Heart right ventricle (tissue), 16 donors: Measurements from ENCODE around the gene SQOR. TPM values are rescaled to one million over a fixed set of nuclear protein-coding genes. Genes with fewer than 3 reads are reported as not detected.

Experiments used
- ATAC-seq, 8 donors: fragments of 200-7000 bp; cut with Tn5 transposase; one replicate each; pipeline ENCODE4 v1.9.1; 2020; ENCODE audit warnings: mild to moderate bottlenecking in 8 of 8, moderate library complexity in 8 of 8, moderate number of reproducible peaks in 1 of 8
- DNase-seq, 2 donors: peaks; one replicate each; pipeline ENCODE4 v3.0.0-alpha.2; 2020
- H3K27ac ChIP-seq, 10 donors: fragments of 200-600 bp; sonication (generic) in 2 of 10; one replicate each; pipeline versions ENCODE4 v1.5.0 to v1.8.0; 2020 to 2022; ENCODE audit warnings: mild to moderate bottlenecking in 3 of 10
- H3K27me3 ChIP-seq, 7 donors: fragments of 200-600 bp; one replicate each; pipeline ENCODE4 v1.8.0; 2021 to 2022; ENCODE audit warnings: mild to moderate bottlenecking in 2 of 7
- H3K36me3 ChIP-seq, 9 donors: fragments of 200-600 bp; sonication (generic) in 1 of 9; one replicate each; pipeline versions ENCODE4 v1.5.0 to v1.8.0; 2020 to 2022; ENCODE audit warnings: mild to moderate bottlenecking in 2 of 9
- H3K4me1 ChIP-seq, 9 donors: fragments of 200-600 bp; sonication (generic) in 1 of 9; one replicate each; pipeline versions ENCODE4 v1.5.0 to v1.8.0; 2020 to 2022; ENCODE audit warnings: mild to moderate bottlenecking in 4 of 9
- H3K4me3 ChIP-seq, 10 donors: fragments of 200-600 bp; sonication (generic) in 2 of 10; one replicate each; pipeline versions ENCODE4 v1.5.0 to v1.8.0; 2020 to 2022; ENCODE audit warnings: mild to moderate bottlenecking in 7 of 10, moderate library complexity in 2 of 10
- H3K9me3 ChIP-seq, 11 donors: fragments of 200-600 bp in 10 of 11; sonication (generic) in 2 of 11; one replicate each; pipeline versions ENCODE4 v1.5.0 to v1.8.0; 2013 to 2022; ENCODE audit warnings: mild to moderate bottlenecking in 2 of 11, control low read depth in 1 of 11, moderate library complexity in 1 of 11
- WGBS, 2 donors: extraction: QIAGEN DNeasy Blood & Tissue Kit; methylation state at CpG; one replicate each; pipeline ENCODE4 v1.1.7; 2013; ENCODE audit warnings: inconsistent platforms in 1 of 2; 5-methylcytosine and 5-hydroxymethylcytosine counted together
- intact Hi-C, 10 donors: fragments of 100-400 bp; cut with DNase I; formaldehyde crosslinking; loops; one replicate each; pipeline versions ENCODE4 v1.11.1 to v1.14.2; 2022
- polyA plus RNA-seq, 2 donors: library from polyadenylated mRNA; stranded (reverse); fragments of 200-250 nt; gene quantifications; one replicate each; pipeline ENCODE4 v1.2.3, GENCODE V29; 2013
- total RNA-seq, 10 donors: library from RNA; stranded (reverse); fragmentation: NEBNext Ultra II Directional in 3 of 10; extraction: Animal tissue kit (Norgen Biotek cat#: 25700) in 3 of 10; gene quantifications; one replicate each; pipeline versions ENCODE4 v1.2.1 to v1.2.4, GENCODE V29; 2021 to 2023
- TF ChIP-seq, protein P1 (sequence below), 9 donors: fragments of 200-600 bp; sonication (generic) in 2 of 9; IDR thresholded peaks; one replicate each; pipeline versions ENCODE4 v1.5.0 to v1.8.0; 2021 to 2022; ENCODE audit warnings: antibody characterized with exemption in 9 of 9, mild to moderate bottlenecking in 5 of 9, moderate library complexity in 1 of 9
- donor health status: Arrhythmogenic right ventricular cardiomyopathy.
- donor health status: ischemic (EF 13 %, LVEDD 7.1; RV severe dilation, severe dysfunction).
- donor health status: healthy with polysubstance abuse.
- donor health status: DM: no; HTN: yes; CAD: no.
- donor health status: DM: no; HTN: no; CAD: no.
- donor health status: ischemic (EF 25% LVEDD 6.9; RV normal size, moderate dysfunction).
- donor health status: ischemic (EF 25% LVEDD 5.7; RV mildly dilated, moderate dysfunction).
- donor health status: healthy.
- donor health status: DM: yes; HTN: yes; CAD: no.
- donor health status: Ischemic cardiomyopathy.
- donor health status: ischemic (EF 35%, LVEDD 5.7; RV mildly dilated, moderate dysfunction).
- donor health status: nonischemic (EF 11% LVEDD 7.7; RV severe dilation, severe dysfunction).
- donor health status: DM: yes; HTN: yes; CAD: no.
- donor health status: PGD.
- donor health status: ischemic (EF 29% LVEDD 5.4; RV normal size, mild dysfunction).
- donor health status: nonischemic (EF 23%, LVEDD 6.1; RV moderate dilation, normal function).

SQOR gene
- total and polyA plus RNA-seq, 12 donors = 10.3 to 41.8 (median 17.1) TPM

GRCh38 chr15:45588219-45588875 is 46.5 kb upstream of the SQOR start:
- H3K36me3 ChIP-seq = peaks cover 0 to 16% (median 0%) of the 10 kb centered on the region in 9 donors
- DNase-seq (no peak), ATAC-seq (no peak)
- peak overlapping the region in 9 of 10 donors; percentile 95 to 99 (median 97) for H3K27ac ChIP-seq
- intact Hi-C loops = loop anchor here in 3 of 10 donors (5.0 to 10.0 kb wide), 4 partner anchors 46 to 186 kb away; partner anchors contain the start of genes SLC30A4 (in 2 of the 3) and SQOR (in 1 of the 3)
- no peaks in the 10 kb centered on the region for H3K9me3 ChIP-seq
- peaks cover 10 to 64% (median 49%) of the 10 kb centered on the region in 9 donors for H3K4me1 ChIP-seq
- TF ChIP-seq, protein P1, sequence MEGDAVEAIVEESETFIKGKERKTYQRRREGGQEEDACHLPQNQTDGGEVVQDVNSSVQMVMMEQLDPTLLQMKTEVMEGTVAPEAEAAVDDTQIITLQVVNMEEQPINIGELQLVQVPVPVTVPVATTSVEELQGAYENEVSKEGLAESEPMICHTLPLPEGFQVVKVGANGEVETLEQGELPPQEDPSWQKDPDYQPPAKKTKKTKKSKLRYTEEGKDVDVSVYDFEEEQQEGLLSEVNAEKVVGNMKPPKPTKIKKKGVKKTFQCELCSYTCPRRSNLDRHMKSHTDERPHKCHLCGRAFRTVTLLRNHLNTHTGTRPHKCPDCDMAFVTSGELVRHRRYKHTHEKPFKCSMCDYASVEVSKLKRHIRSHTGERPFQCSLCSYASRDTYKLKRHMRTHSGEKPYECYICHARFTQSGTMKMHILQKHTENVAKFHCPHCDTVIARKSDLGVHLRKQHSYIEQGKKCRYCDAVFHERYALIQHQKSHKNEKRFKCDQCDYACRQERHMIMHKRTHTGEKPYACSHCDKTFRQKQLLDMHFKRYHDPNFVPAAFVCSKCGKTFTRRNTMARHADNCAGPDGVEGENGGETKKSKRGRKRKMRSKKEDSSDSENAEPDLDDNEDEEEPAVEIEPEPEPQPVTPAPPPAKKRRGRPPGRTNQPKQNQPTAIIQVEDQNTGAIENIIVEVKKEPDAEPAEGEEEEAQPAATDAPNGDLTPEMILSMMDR (IDR thresholded peaks at IDR 0.05) = no peak
- H3K4me3 ChIP-seq = peak overlapping the region; percentile 72 to 99 (median 80)
- no peaks in the 10 kb centered on the region for H3K27me3 ChIP-seq
- 23 to 25% methylated on average over 6 of the region's 6 CpGs for WGBS, 2 donors

DNA sequence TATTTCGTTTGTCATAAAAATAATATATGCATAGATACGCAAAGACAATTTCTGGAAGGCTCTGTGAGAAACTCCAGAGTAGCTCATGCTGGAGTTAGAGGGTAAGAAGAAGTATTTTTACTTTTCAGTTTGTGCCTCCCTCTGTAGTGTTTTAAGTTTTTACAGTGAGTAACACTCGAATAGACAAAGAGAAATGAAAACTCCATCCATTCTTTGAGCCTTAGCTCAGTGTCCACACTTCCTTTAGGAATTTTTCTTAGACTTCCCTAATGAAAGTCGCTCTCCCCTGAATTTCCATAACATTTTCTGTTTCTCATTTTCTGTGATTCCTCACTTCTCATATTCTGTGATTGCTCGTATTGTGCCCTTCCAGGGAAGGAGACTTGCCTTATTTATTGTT is 45.6 kb upstream of the SQOR start:
- Histone ChIP-seq H3K27ac (peak overlapping the region in 1 of 10 donors; percentile 99), H3K9me3 (no peaks in the 10 kb centered on the region), H3K27me3 (no peaks in the 10 kb centered on the region), H3K36me3 (peaks cover 0 to 25% (median 0%) of the 10 kb centered on the region in 9 donors), H3K4me3 (peak overlapping the region in 3 of 10 donors; percentile 77 to 97 (median 81)), H3K4me1 (peaks cover 10 to 62% (median 49%) of the 10 kb centered on the region in 9 donors)
- ATAC-seq (no peak), DNase-seq (no peak)
- TF ChIP-seq, protein P1 (IDR thresholded peaks at IDR 0.05) = no peak
- intact Hi-C loops = loop anchor here in 3 of 10 donors (5.0 to 10.0 kb wide), 4 partner anchors 46 to 187 kb away; partner anchors contain the start of genes SLC30A4 (in 2 of the 3) and SQOR (in 1 of the 3)
- 74 to 82% methylated on average over 5 of the region's 5 CpGs for WGBS, 2 donors

- Histone ChIP-seq H3K36me3 (peaks cover 0 to 56% (median 13%) of the 10 kb centered on the region in 9 donors), H3K9me3 (no peaks in the 10 kb centered on the region), H3K27me3 (no peaks in the 10 kb centered on the region), H3K4me1 (peaks cover under 1 to 31% (median 22%) of the 10 kb centered on the region in 9 donors), H3K27ac (no peak overlapping the region), H3K4me3 (no peak overlapping the region)
- no peak for ATAC-seq
- 89 to 96% methylated on average over 2 of the region's 2 CpGs for WGBS, 2 donors
- DNase-seq = no peak
- TF ChIP-seq, protein P1 (IDR thresholded peaks at IDR 0.05) = no peak
- intact Hi-C loops = no loop called here
These were observed 40.5 kb upstream of the SQOR start for GRCh38 chr15:45594319-45594718.

DNA sequence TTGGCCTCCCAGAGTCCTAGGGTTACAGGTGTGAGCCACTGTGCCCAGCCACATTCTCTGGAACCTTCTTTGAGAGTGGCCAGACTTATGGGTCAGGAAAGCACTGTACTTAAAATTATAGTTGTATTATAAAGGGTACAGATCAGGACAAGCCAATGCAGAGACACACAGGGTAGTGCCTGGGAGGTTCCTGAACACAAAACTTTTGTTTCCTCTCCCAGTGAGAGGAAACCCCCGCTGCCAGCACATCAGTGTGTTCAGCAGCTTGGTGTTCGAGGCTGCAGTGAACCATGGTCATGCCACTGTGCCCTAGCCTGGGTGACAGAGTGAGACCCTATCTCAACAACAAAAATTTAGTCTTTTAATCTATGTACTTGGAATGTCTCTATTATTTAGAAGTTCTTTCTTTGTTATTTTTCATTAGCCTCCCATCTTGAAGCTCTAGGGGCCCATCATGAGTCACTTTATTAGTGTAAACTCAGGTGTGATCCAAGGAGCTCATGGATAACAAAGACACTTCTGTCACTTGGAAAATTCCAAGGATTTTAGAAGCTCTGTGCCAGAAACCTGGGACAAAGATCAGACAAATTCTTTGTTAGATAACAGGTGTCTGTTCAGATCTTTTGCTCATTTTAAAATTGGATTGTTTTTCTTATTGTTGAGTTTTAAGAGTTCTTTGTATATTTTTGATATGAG is 39.8 kb upstream of the SQOR start:
- WGBS, 2 donors = 94 to 95% methylated on average over 2 of the region's 2 CpGs

More for the DNA sequence above, 39.8 kb upstream of the SQOR start:
- TF ChIP-seq, protein P1 (IDR thresholded peaks at IDR 0.05) = no peak
- DNase-seq (no peak), ATAC-seq (no peak)
- intact Hi-C loops = no loop called here
- Histone ChIP-seq H3K4me1 (peaks cover 0 to 25% (median 16%) of the 10 kb centered on the region in 9 donors), H3K36me3 (peaks cover 0 to 56% (median 13%) of the 10 kb centered on the region in 9 donors), H3K27ac (no peak overlapping the region), H3K4me3 (no peak overlapping the region), H3K9me3 (no peaks in the 10 kb centered on the region), H3K27me3 (no peaks in the 10 kb centered on the region)
